Activated naive CD8-positive, alpha-beta T cell treated with anti-CD3 and anti-CD28 coated beads, Interleukin-2, amount 50 U/mL, for 24 hours (primary cell): ENCODE measurements around the gene ABHD12B.
A peak's percentile ranks its signal among the peaks of the same experiment; 100 is the strongest.

Experiments used
- ATAC-seq: fragments of 150-1000 bp; cut with Tn5 transposase; one replicate; pipeline ENCODE4 v1.10.0; 2021
- DNase-seq: peaks from one replicate; pipeline ENCODE4 v3.0.0; 2021
- H3K27ac Mint-ChIP-seq: one replicate; pipeline ENCODE4 v1.8.0; 2021; ENCODE audit warnings: mild to moderate bottlenecking, mixed read lengths
- H3K27me3 Mint-ChIP-seq: one replicate; pipeline ENCODE4 v1.8.0; 2021; ENCODE audit warnings: mixed read lengths
- H3K36me3 Mint-ChIP-seq: one replicate; pipeline ENCODE4 v1.8.0; 2021; ENCODE audit warnings: low read depth, mixed read lengths
- H3K4me1 Mint-ChIP-seq: one replicate; pipeline ENCODE4 v1.8.0; 2021; ENCODE audit warnings: mixed read lengths
- H3K4me3 Mint-ChIP-seq: one replicate; pipeline ENCODE4 v1.8.0; 2021; ENCODE audit warnings: mild to moderate bottlenecking, moderate library complexity, mixed read lengths
- H3K9me3 Mint-ChIP-seq: one replicate; pipeline ENCODE4 v1.8.0; 2021; ENCODE audit warnings: mixed read lengths

The ABHD12B gene

DNA sequence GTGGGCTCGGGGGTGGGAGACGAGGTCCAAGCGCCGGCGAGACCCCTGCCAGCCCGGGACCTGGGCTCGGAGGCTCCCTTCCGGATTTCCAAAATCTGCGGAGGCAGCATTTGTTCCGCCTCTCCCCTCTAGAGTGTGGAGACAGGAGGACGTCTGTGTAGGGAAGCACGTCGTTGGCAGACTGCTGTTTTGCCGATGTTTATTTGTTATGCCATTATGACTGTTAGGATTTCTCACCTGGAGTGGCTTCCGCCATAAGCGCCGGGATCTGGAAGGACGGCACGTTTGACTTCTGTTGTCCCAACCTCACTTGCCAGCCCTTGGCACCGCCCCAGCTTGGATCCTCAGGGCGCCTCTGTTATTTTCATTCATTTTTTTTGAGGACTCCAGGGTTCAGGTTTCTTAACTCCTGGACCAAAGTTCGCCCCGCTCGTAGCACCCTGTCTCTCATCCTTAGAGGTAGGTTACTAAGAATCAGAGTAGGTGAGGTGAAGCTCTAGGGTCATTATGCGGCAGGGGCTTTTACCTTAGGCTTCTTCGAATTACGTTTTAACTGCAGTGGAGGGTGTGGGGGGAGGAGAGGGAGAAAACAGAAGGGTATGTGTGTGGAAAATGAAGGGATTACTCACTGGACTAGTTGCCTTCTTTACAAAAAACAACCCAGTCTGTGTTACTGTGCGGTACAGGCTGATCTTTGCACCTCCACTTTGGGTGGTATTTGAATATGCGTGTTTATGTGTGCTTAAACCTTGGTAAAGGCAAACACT is 73.0 kb downstream of the ABHD12B start:
- ATAC-seq (peak; percentile 75), DNase-seq (peak; percentile 11)
- H3K4me1 Mint-ChIP-seq: peaks cover 10% of the 10 kb centered on the region
- peak overlapping the region; percentile 65 for H3K27ac Mint-ChIP-seq
- H3K36me3 Mint-ChIP-seq: no peaks in the 10 kb centered on the region
- peaks cover 31% of the 10 kb centered on the region for H3K27me3 Mint-ChIP-seq
- H3K4me3 Mint-ChIP-seq: peak overlapping the region; percentile 80
- no peaks in the 10 kb centered on the region for H3K9me3 Mint-ChIP-seq

DNA sequence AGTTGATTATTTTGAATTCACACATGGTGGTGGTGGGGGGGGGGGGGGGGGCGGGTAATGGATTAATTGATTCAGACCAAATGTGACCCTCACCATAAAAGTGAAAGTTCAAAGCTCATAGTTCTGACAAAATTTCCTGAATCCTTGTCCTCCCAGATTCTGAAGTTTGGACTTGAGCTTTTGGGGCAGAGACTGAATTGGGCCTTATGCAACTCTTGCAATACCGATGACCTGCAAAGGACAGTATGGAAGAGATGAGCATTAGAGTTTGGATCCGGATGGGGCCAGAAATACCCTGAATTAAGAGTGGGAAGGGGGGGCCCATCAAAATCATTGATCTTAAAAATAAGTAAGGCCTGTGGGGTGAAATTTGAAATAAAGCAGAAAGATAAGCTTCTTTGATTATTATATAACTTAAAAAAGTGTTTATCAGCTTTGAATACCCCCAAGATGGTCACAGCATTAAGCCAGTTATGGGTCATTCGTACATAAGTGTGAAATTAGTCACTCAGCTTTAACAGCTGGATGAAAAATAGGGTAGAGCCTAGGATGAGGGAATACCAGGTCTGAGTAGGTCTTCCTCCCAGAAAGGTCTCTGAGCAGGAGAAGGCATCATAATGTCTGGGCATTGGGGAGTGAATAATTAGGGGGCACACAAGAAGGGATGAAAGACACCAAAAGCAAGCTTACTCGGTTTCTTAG is 74.5 kb downstream of the ABHD12B start:
- Mint-ChIP-seq H3K27me3 (peaks cover 24% of the 10 kb centered on the region), H3K9me3 (no peaks in the 10 kb centered on the region), H3K36me3 (no peaks in the 10 kb centered on the region), H3K4me3 (no peak overlapping the region), H3K4me1 (peaks cover 10% of the 10 kb centered on the region), H3K27ac (no peak overlapping the region)
- no peak for DNase-seq
- ATAC-seq: no peak

DNA sequence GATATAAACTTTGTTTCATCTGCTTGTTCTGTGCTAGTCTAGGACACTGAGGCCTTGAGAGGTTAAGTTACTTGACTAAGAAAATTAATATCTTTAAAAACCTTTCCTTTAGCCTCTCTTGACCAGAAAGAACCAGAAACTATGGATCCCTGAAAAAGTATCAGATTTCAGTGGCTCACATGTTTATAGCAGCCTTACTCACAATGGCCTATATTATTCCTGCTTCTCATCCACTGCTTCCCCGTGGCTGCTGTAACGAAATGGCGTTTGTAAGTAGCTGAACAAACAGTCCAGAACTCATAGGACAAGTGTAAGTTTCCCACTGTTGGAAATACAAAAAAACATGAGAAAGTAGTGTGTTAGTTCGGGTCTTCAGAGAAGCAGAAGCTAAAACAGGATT is 75.6 kb downstream of the ABHD12B start:
- Mint-ChIP-seq H3K9me3 (no peaks in the 10 kb centered on the region), H3K4me3 (no peak overlapping the region), H3K36me3 (no peaks in the 10 kb centered on the region), H3K27me3 (peaks cover 18% of the 10 kb centered on the region), H3K4me1 (peaks cover 10% of the 10 kb centered on the region), H3K27ac (no peak overlapping the region)
- DNase-seq: no peak
- ATAC-seq: no peak

DNA sequence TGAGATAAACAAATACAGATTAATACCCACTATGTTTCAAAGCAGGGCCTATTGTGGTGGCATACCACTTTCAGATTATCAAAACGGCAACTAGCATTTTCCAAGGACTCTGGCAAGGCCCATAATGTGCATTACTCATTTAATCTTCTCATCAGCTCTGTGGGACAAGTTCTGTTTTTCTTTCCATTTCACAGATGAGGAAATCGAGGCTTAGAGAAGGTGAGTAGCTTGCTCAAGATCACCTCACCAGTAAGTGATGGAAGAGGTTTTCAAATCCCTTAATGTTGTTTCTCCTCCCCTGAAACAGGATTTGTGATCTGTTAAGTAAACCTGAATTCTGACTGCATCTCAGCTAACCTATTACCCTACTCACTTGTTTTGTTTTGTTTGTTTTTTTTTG is 76.4 kb downstream of the ABHD12B start:
- peaks cover 11% of the 10 kb centered on the region for H3K27me3 Mint-ChIP-seq
- H3K4me1 Mint-ChIP-seq: peaks cover 10% of the 10 kb centered on the region
- DNase-seq: no peak
- no peaks in the 10 kb centered on the region for H3K36me3 Mint-ChIP-seq
- H3K27ac Mint-ChIP-seq: no peak overlapping the region
- no peaks in the 10 kb centered on the region for H3K9me3 Mint-ChIP-seq
- no peak for ATAC-seq
- H3K4me3 Mint-ChIP-seq: no peak overlapping the region

DNA sequence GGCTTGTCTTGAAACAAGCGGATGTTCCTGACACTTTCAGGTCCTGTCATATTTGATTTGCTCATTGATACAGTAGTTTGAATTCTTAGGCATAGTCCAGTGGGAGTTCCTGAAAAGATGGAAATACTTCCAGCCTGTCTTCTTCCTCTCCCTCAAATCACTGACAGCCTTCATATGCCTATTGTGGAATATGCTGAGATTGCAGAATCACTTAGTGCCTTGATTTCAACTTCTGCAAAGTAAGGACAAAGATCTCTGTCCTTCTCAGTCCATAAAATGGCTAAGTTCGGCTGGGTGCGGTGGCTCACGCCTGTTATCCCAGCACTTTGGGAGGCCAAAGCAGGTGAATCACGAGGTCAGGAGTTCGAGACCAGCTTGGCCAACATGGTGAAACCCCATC is 79.2 kb downstream of the ABHD12B start:
- no peaks in the 10 kb centered on the region for H3K9me3 Mint-ChIP-seq
- no peaks in the 10 kb centered on the region for H3K36me3 Mint-ChIP-seq
- peaks cover 2% of the 10 kb centered on the region for H3K27me3 Mint-ChIP-seq
- ATAC-seq: no peak
- H3K4me3 Mint-ChIP-seq: no peak overlapping the region
- DNase-seq: no peak
- no peak overlapping the region for H3K27ac Mint-ChIP-seq
- peaks cover 7% of the 10 kb centered on the region for H3K4me1 Mint-ChIP-seq

DNA sequence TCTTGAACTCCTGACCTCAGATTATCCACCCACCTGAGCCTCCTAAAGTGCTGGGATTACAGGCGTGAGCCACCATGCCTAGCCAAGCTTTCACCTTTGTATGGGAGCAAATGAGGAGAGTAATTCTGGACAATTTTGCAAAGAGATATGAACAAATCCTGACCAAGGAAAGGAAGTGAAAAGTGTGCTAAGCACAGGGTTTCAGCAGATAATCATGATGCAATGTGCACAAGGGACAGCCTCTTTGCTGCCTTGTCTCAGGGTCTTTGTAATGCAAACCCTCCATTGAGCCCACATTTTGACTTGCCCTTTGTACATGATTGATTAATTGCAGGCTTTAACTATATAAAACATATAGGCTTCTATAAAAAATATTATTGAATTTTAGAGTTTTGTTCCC is 81.6 kb downstream of the ABHD12B start:
- Mint-ChIP-seq H3K4me3 (no peak overlapping the region), H3K36me3 (no peaks in the 10 kb centered on the region), H3K27ac (no peak overlapping the region), H3K9me3 (no peaks in the 10 kb centered on the region), H3K4me1 (peaks cover 7% of the 10 kb centered on the region), H3K27me3 (peaks cover 2% of the 10 kb centered on the region)
- no peak for ATAC-seq
- DNase-seq: no peak
